Mesodermal cell (in vitro differentiated cells): ENCODE data around the gene TPD52L1. TPM values are rescaled to one million over a fixed set of nuclear protein-coding genes. Genes with fewer than 3 reads are reported as not detected.
A peak's percentile ranks its signal among the peaks of the same experiment; 100 is the strongest.

Experiments
- H3K27ac ChIP-seq: 2 replicates; pipeline ENCODE4 v1.7.0; 2013; ENCODE audit warnings: mild to moderate bottlenecking, low read depth, low read length, moderate library complexity; ENCODE audit not compliant: severe bottlenecking
- H3K36me3 ChIP-seq: 2 replicates; pipeline ENCODE4 v1.7.1; 2013; ENCODE audit warnings: mild to moderate bottlenecking, low read length, moderate library complexity; ENCODE audit not compliant: control insufficient read depth, insufficient read depth
- H3K4me1 ChIP-seq: one replicate; pipeline ENCODE4 v1.7.1; 2013; ENCODE audit warnings: mild to moderate bottlenecking, low read length; ENCODE audit not compliant: insufficient read depth, control insufficient read depth, poor library complexity, severe bottlenecking
- H3K4me3 ChIP-seq: 2 replicates; pipeline ENCODE4 v1.7.0; 2013; ENCODE audit warnings: low read length, control low read depth, mild to moderate bottlenecking; ENCODE audit not compliant: insufficient read depth, poor library complexity, severe bottlenecking; ENCODE audit errors: extremely low read depth
- H3K9me3 ChIP-seq: 2 replicates; pipeline ENCODE4 v1.7.1; 2013; ENCODE audit warnings: mild to moderate bottlenecking, low read length, moderate library complexity; ENCODE audit not compliant: control insufficient read depth
- WGBS, 2 experiments: methylation state at CpG; one replicate each; pipeline ENCODE4 v1.1.5; 2013; ENCODE audit warnings: missing lambda C conversion rate in 2 of 2; ENCODE audit not compliant: insufficient coverage in 2 of 2; 5-methylcytosine and 5-hydroxymethylcytosine counted together
- polyA plus RNA-seq, 2 experiments: library from polyadenylated mRNA; stranded (reverse); fragments of 50-300 nt; gene quantifications; one replicate each; pipeline ENCODE4 v1.2.3, GENCODE V29; 2013

TPD52L1 gene
- 17.9 TPM for polyA plus RNA-seq (2013, experiment 1 of 2)
- polyA plus RNA-seq (2013, experiment 2 of 2), result 16.7 TPM

DNA sequence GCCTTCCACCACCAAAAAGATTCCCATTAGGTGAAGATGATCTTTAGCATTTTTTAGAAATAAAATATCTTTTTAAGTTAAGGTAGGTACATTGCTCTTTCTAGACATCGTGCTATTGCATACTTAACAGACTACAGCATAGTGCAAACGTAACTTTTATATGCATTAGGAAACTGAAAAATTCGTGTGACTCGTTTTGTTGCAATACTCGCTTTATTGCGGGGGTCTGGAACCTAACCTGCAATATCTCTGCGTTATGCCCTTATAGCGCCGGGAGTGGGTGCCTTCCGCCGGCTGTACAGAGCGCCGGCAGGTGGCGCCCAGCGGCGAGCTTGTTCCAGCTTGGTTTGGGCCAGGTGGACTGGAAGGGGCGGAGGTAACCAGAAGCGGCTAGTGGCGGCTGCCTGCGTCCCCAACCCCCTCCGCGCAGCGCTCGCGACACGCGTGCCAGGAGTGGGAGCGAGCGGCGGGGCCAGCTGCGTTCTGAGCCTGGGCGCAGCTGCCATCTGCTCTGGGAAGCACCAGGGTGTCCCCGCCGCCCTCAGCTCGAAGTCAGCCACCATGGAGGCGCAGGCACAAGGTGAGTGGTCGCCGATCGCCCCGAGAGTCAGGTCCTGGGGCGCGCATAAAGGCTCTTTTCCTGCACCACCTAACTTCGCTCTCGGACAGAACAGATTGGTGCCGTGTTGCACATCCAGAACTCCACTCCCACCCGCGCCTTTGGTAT, at the start of gene TPD52L1:
TSS of gene TPD52L1 (plus strand) at position 383 of the 727 bp plus-strand sequence. CDS start at position 562, 179 bp downstream.
- WGBS, 2 experiments, result 1% methylated on average over 36 to 46 of the region's 47 CpGs
- H3K36me3 ChIP-seq, result no peaks in the 10 kb centered on the region
- H3K9me3 ChIP-seq, result no peaks in the 10 kb centered on the region

DNA sequence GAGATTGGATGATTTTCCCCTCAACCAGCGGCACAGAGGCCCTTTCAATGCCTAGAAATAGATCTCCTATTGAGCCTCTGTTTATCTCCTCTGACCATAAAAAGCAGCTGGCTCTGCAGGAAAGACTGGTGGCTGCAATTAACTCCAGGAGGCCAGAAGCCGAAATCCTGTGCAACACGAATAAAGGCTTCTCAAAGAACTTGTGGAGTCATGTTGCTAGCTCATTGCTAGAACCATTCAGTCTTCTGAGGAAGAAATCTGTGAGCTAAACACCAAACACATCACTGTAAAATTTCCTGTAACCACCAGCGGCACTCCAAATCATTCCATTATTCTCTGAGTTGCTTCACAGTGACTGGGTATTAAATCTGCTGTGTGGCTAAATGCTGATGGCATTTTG, 49.1 kb upstream of the TPD52L1 start:
- peak overlapping the region; percentile 80 for H3K27ac ChIP-seq
- H3K4me3 ChIP-seq, result no peak overlapping the region
- H3K36me3 ChIP-seq, result no peaks in the 10 kb centered on the region
- H3K4me1 ChIP-seq, result peaks cover 42% of the 10 kb centered on the region
- WGBS, 2 experiments, result 11 to 17% methylated on average over 3 of the region's 4 CpGs
- H3K9me3 ChIP-seq, result peaks cover 2% of the 10 kb centered on the region

More for the DNA sequence above, at the start of gene TPD52L1:
- Histone ChIP-seq H3K4me3 (peak within 1 kb of the TSS; percentile 60), H3K4me1 (no peaks in the 10 kb centered on the region), H3K27ac (no peak within 1 kb of the TSS)

- Histone ChIP-seq H3K27ac (no peak overlapping the region), H3K4me3 (no peak overlapping the region), H3K36me3 (no peaks in the 10 kb centered on the region), H3K4me1 (peaks cover 25% of the 10 kb centered on the region), H3K9me3 (peaks cover 19% of the 10 kb centered on the region)
- WGBS, 2 experiments, result 88% methylated on average over 1 of the region's 5 CpGs; no CpG with 5 or more reads in 1 of the 2 experiments
Observed at GRCh38 chr6:125107048-125107447, 46.5 kb upstream of the TPD52L1 start.

GRCh38 chr6:125107896-125108295, 45.7 kb upstream of the TPD52L1 start:
- H3K9me3 ChIP-seq, result peaks cover 23% of the 10 kb centered on the region
- peaks cover 19% of the 10 kb centered on the region for H3K4me1 ChIP-seq
- H3K27ac ChIP-seq, result no peak overlapping the region
- 100% methylated on average over 1 of the region's 3 CpGs; no CpG with 5 or more reads in 1 of the 2 experiments for WGBS, 2 experiments
- H3K4me3 ChIP-seq, result no peak overlapping the region
- H3K36me3 ChIP-seq, result no peaks in the 10 kb centered on the region

DNA sequence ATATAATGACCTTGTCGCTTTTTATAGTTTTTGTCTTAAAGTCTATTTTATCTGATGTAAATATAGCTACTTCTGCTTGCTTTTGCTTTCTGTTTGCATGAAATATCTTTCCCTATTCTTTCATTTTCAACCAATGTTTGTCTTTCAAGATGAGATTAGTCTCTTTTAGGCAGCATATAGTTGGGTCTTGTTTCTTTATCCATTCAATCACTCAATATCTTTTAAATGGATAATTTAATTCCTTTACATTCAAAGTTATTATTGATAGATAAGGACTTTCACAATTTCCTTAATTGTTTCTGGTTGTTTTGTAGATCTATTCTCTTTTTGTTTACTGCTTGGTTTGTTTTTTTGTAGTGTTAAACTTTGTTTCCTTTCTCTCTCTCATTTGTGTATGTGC, 43.5 kb upstream of the TPD52L1 start:
- peaks cover 1% of the 10 kb centered on the region for H3K4me1 ChIP-seq
- H3K36me3 ChIP-seq, result no peaks in the 10 kb centered on the region
- no peak overlapping the region for H3K27ac ChIP-seq
- peaks cover 23% of the 10 kb centered on the region for H3K9me3 ChIP-seq
- WGBS, 2 experiments, result no CpG with 5 or more reads among the region's 1 CpG
- no peak overlapping the region for H3K4me3 ChIP-seq

- H3K4me3 ChIP-seq, result no peak overlapping the region
- 100% methylated on average over 2 of the region's 4 CpGs; no CpG with 5 or more reads in 1 of the 2 experiments for WGBS, 2 experiments
Observed at GRCh38 chr6:125111219-125111983, 42.2 kb upstream of the TPD52L1 start.

DNA sequence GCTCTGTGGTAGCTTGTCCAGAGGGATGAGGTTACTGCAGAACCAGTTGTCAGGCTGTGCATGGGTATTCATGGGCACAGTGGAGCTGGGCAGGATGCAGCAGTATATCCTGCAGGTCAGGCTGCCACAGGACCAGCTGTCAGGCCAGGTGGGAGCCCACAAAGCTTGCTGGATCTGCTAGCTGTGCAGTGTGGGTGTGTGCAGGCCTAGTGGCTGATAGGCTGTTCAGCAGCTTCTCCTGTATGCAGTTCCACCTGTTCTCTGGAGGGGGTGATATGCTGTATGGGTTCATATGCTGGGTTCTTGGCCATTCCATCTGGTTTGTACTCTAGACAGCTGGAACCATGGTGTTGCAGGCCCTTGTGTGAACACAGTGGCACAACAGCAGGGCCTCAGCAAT, 40.6 kb upstream of the TPD52L1 start:
- H3K9me3 ChIP-seq, result peaks cover 23% of the 10 kb centered on the region
- H3K36me3 ChIP-seq, result no peaks in the 10 kb centered on the region
- H3K27ac ChIP-seq, result no peak overlapping the region
- no peak overlapping the region for H3K4me3 ChIP-seq
- H3K4me1 ChIP-seq, result no peaks in the 10 kb centered on the region

More at GRCh38 chr6:125111219-125111983, 42.2 kb upstream of the TPD52L1 start:
- Histone ChIP-seq H3K9me3 (peaks cover 23% of the 10 kb centered on the region), H3K27ac (no peak overlapping the region), H3K36me3 (no peaks in the 10 kb centered on the region), H3K4me1 (no peaks in the 10 kb centered on the region)

DNA sequence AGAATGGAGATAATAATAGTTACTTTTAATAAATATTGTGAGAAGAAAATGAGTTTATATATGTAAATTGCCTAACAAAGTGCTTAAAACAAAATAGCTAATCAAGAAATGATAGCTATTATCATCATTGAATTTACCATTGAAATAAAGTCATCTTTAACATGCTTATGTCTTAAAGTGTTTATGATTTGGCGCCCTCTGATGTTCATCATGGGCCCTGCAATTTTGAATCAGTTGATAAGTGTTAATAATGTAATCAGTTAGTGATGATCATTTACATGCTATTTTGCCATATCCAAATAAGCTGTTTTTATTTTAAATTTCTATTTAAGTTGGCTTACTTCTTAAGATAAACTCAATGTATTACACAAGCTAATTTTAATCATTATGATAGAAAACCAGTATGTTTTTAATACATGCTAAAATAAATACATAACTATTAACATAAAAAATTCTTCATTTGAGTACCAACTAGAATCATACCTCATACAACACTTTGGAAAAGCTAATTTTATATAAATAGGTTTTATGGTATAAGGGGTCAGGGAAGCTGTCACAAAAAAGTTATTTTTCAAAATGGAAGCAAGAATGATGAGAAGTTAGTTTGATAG, 39.2 kb upstream of the TPD52L1 start:
- Histone ChIP-seq H3K27ac (no peak overlapping the region), H3K4me3 (no peak overlapping the region), H3K36me3 (no peaks in the 10 kb centered on the region), H3K4me1 (no peaks in the 10 kb centered on the region), H3K9me3 (peaks cover 22% of the 10 kb centered on the region)
- WGBS, 2 experiments, result no CpG with 5 or more reads among the region's 1 CpG

- Histone ChIP-seq H3K4me1 (no peaks in the 10 kb centered on the region), H3K27ac (no peak overlapping the region), H3K4me3 (no peak overlapping the region), H3K36me3 (no peaks in the 10 kb centered on the region), H3K9me3 (peaks cover 12% of the 10 kb centered on the region)
- WGBS, 2 experiments, result no CpG with 5 or more reads among the region's 1 CpG
Observed at GRCh38 chr6:125116170-125116569, 37.4 kb upstream of the TPD52L1 start.

DNA sequence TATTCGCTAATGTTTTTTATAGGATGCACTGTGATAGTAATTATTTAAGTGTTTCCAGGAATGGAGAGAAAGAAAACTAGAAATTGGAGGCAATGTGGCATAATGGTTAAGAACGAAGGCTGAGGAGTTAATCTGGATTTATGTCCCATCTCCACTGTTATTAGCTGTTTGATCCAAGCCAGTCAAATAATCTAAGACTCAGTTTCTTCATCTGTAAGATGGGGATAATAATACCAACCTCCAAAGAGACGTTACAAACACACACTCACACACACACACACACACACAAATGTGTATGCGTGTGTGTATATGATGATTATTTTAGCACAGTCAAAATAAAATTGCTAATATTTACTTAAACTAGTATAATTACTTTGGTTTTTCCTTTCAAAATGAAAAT, 36.9 kb upstream of the TPD52L1 start:
- no peak overlapping the region for H3K4me3 ChIP-seq
- no peaks in the 10 kb centered on the region for H3K4me1 ChIP-seq
- WGBS, 2 experiments, result 100% methylated on average over 1 of the region's 4 CpGs; no CpG with 5 or more reads in 1 of the 2 experiments
- H3K9me3 ChIP-seq, result peaks cover 7% of the 10 kb centered on the region
- H3K36me3 ChIP-seq, result no peaks in the 10 kb centered on the region
- H3K27ac ChIP-seq, result no peak overlapping the region
